Ectodermal cell (in vitro differentiated cells): Measurements from ENCODE around the gene WRNIP1.

Source experiments
- H3K27ac ChIP-seq: 2 replicates; pipeline ENCODE4 v1.7.0; 2013; ENCODE audit warnings: mild to moderate bottlenecking, low read depth, low read length; ENCODE audit not compliant: insufficient read depth, poor library complexity, severe bottlenecking
- H3K27me3 ChIP-seq: 2 replicates; pipeline ENCODE4 v1.7.0; 2013; ENCODE audit warnings: mild to moderate bottlenecking, low read length; ENCODE audit not compliant: insufficient read depth, control insufficient read depth, poor library complexity, severe bottlenecking
- H3K36me3 ChIP-seq: one replicate; pipeline ENCODE4 v1.7.0; 2013; ENCODE audit warnings: low read length; ENCODE audit not compliant: control insufficient read depth, insufficient read depth
- H3K4me1 ChIP-seq: one replicate; pipeline ENCODE4 v1.7.0; 2013; ENCODE audit warnings: low read length; ENCODE audit not compliant: control insufficient read depth, insufficient read depth
- H3K4me3 ChIP-seq: 2 replicates; pipeline ENCODE4 v1.7.0; 2013; ENCODE audit warnings: low read depth, low read length, control low read depth; ENCODE audit not compliant: insufficient read depth
- H3K9me3 ChIP-seq: 2 replicates; pipeline ENCODE4 v1.7.0; 2013; ENCODE audit warnings: mild to moderate bottlenecking, low read length, moderate library complexity; ENCODE audit not compliant: control insufficient read depth
- WGBS, 2 experiments: methylation state at CpG; one replicate each; pipeline ENCODE4 v1.1.7; 2013; ENCODE audit warnings: missing lambda C conversion rate in 2 of 2; 5-methylcytosine and 5-hydroxymethylcytosine counted together

Gene WRNIP1

DNA sequence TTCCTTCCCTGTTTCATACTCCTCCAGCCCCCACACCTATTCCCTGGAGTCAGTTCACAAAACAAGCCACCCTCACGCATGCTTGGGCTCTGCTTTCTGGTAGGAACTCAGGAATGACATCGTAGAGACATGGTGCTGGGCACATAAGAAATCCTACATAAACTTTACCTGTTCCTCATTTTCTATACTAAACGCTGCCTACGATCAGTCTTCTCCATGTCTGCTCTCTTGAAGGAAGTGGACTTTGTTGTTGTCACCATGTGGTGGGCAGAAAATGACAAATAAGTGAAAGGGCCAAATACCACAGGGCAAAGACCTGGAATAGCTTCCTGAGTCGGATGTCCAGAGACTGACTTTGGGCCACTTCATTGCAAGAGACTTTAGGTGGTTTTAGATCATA, 24.6 kb upstream of the WRNIP1 start:
- Histone ChIP-seq H3K27me3 (no peaks in the 10 kb centered on the region), H3K4me3 (no peak overlapping the region), H3K4me1 (peaks cover 8% of the 10 kb centered on the region), H3K9me3 (no peaks in the 10 kb centered on the region), H3K36me3 (no peaks in the 10 kb centered on the region), H3K27ac (no peak overlapping the region)
- WGBS, 2 experiments, result 92 to 97% methylated on average over 5 of the region's 5 CpGs

DNA sequence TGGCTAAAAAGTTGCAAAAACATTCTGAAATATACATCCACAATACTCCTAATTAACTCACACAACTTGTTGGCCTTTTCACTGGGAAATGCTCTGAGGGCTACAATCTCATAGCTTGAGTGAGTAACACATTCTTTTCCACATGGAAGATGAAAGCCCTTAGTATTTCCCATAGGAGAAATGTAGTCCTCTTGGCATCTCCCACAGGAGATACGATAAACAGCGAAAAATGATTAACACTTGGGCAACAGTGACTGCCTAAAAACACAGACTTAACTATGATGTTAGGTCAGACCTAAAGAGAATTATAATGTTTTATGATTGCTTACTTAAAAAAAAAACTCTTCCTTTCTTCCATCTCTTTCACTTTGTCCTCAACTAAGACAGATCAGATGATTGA, 23.4 kb upstream of the WRNIP1 start:
- H3K27me3 ChIP-seq, result no peaks in the 10 kb centered on the region
- H3K4me3 ChIP-seq, result no peak overlapping the region
- 94 to 98% methylated on average over 2 of the region's 2 CpGs for WGBS, 2 experiments

DNA sequence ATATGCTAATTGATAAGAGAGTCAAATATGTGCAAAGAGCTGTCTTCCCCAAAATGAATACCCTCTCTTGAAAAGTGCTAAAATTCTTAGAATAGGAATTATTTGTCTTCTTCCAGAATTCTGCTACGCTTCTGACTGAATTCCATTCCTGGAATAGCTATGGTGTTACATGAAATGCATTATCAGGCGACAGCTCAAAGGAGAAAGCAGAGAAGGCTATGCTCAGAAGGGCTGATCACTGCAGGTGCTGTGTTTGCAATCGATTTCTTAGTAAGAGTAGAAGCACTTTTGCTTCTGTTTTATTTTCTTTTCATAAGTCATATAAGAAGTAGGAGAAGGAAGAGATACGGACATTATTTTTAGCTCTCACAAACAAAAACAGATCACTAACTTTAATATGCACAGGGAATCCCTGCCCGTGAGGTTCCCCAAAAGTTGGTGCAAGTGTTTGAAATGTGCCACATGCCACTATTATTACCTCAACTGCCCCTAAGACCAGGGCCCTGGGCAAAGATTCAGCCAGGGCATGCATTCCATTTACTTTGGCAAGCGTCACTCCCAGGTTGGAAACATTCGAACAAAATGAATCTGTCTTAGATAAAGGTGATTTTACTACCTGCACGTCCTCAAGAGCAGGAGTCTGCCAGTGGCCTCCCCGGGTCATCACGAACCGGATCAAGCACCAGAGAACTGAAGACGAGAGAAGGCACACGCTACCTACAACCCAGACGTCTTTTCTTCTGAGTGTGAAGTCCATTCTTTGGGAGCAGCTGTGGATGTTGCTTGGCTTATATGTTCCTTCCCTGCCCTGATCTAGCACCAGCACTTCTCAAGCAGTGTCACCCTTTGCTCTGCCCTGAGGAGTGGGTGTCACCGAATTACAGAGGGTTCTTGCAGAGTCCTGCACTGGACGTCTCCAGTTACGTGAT, 21.6 kb upstream of the WRNIP1 start:
- Histone ChIP-seq H3K36me3 (no peaks in the 10 kb centered on the region), H3K4me1 (peaks cover 18% of the 10 kb centered on the region), H3K4me3 (no peak overlapping the region), H3K27ac (no peak overlapping the region), H3K9me3 (no peaks in the 10 kb centered on the region), H3K27me3 (no peaks in the 10 kb centered on the region)
- 92% methylated on average over 16 to 17 of the region's 17 CpGs for WGBS, 2 experiments

More for the DNA sequence above, 23.4 kb upstream of the WRNIP1 start:
- H3K27ac ChIP-seq, result no peak overlapping the region
- no peaks in the 10 kb centered on the region for H3K9me3 ChIP-seq
- H3K4me1 ChIP-seq, result peaks cover 12% of the 10 kb centered on the region
- no peaks in the 10 kb centered on the region for H3K36me3 ChIP-seq

DNA sequence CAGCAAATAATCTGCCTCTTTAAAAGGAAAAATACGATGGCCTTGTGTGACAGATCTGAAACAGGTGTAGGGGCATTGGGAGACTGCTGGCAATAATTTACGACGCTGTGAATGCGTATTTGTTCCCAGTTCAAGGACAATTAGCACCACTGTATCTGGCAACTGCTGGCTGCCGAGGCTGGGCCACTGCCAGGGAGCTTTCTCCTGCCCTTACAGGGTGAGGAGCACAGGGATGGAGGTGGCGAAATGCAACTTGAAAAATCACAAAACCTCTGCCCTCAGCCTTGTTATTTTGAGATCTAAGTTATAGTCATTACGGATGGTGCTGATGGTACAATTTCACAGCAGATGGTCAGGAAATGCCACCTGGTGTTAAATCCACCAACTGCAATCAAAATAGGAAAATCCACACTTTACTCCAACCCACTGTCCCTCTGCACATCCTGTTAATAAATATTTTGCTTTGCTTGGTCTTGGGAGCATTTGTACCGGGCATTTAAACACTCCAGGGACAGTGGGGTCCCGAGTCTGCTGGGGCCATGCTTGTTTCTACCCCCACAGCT, 20.9 kb upstream of the WRNIP1 start:
- no peaks in the 10 kb centered on the region for H3K9me3 ChIP-seq
- no peaks in the 10 kb centered on the region for H3K36me3 ChIP-seq
- H3K27ac ChIP-seq, result no peak overlapping the region
- H3K4me1 ChIP-seq, result peaks cover 23% of the 10 kb centered on the region
- WGBS, 2 experiments, result 91 to 95% methylated on average over 9 of the region's 9 CpGs
- no peaks in the 10 kb centered on the region for H3K27me3 ChIP-seq
- no peak overlapping the region for H3K4me3 ChIP-seq

DNA sequence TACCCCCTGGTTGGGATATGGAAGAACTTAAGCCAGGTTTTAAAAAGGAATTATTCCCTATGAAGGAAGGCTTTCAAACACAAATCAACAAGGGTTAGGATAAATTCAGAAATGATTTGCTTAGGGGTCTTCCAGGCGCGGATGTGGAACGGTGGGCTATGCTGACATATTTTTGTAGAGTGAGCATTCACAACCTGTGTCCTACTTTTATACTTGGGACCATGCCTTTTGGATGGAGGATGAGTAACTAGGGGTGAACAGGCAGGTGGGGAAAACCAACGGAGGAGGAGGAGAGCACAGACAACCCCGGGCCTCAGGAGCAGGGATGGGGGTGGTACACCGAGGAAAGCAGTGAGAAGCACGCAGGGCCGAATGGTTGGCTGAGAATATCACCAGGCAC, 20.4 kb upstream of the WRNIP1 start:
- H3K4me1 ChIP-seq, result peaks cover 23% of the 10 kb centered on the region
- no peak overlapping the region for H3K27ac ChIP-seq
- 93% methylated on average over 8 of the region's 8 CpGs for WGBS, 2 experiments
- H3K4me3 ChIP-seq, result no peak overlapping the region
- H3K27me3 ChIP-seq, result no peaks in the 10 kb centered on the region
- no peaks in the 10 kb centered on the region for H3K36me3 ChIP-seq
- H3K9me3 ChIP-seq, result no peaks in the 10 kb centered on the region

DNA sequence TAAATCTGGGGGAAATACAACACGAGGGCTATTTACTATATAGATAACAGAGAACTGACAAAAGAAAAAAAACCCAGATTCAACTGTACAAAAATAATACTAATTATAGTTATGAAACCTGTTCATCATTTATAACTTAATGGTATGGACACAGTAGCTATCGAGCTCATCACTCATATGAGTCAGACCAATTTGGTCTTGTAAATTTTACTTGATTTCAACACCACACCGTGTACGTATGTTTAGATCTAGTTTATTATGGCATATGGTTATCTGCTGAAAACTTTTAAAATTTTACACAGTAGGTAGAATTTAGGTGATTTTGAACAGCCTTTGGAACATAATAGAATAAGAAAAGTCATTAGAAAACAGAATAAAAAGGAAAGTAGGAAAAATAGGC, 19.9 kb upstream of the WRNIP1 start:
- no peaks in the 10 kb centered on the region for H3K27me3 ChIP-seq
- no peaks in the 10 kb centered on the region for H3K9me3 ChIP-seq
- WGBS, 2 experiments, result 92 to 100% methylated on average over 3 of the region's 4 CpGs
- H3K27ac ChIP-seq, result no peak overlapping the region
- H3K4me3 ChIP-seq, result no peak overlapping the region
- peaks cover 23% of the 10 kb centered on the region for H3K4me1 ChIP-seq
- H3K36me3 ChIP-seq, result no peaks in the 10 kb centered on the region

- H3K27me3 ChIP-seq, result peaks cover 10% of the 10 kb centered on the region
- H3K4me1 ChIP-seq, result peaks cover 23% of the 10 kb centered on the region
- H3K27ac ChIP-seq, result peak overlapping the region; percentile 67
- H3K36me3 ChIP-seq, result no peaks in the 10 kb centered on the region
- no peak overlapping the region for H3K4me3 ChIP-seq
- no peaks in the 10 kb centered on the region for H3K9me3 ChIP-seq
- 33 to 38% methylated on average over 7 of the region's 7 CpGs for WGBS, 2 experiments
Measured at GRCh38 chr6:2746557-2747061, 18.6 kb upstream of the WRNIP1 start.

DNA sequence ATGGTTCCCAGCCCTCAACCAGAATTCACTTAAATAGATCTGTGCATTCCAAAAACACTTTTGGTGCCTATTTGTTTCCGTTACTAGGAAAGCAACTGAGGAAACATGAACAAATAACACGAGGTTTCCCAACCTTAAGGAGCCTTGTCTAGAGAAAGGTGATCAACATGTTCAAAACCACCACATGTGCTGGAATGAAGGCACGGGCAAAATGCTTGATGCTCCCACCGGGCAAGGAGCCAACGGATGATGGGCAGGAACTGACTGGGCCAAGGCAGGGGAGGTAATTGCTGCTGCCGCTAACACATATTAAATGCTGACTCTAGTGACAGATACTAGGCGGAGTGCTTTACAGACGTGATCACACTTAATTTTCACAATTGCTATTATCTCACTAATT, 17.0 kb upstream of the WRNIP1 start:
- no peaks in the 10 kb centered on the region for H3K9me3 ChIP-seq
- peaks cover 17% of the 10 kb centered on the region for H3K27me3 ChIP-seq
- 91 to 92% methylated on average over 8 of the region's 8 CpGs for WGBS, 2 experiments
- H3K4me3 ChIP-seq, result no peak overlapping the region
- no peak overlapping the region for H3K27ac ChIP-seq
- H3K4me1 ChIP-seq, result peaks cover 23% of the 10 kb centered on the region
- H3K36me3 ChIP-seq, result no peaks in the 10 kb centered on the region

- Histone ChIP-seq H3K9me3 (no peaks in the 10 kb centered on the region), H3K4me1 (peaks cover 15% of the 10 kb centered on the region), H3K36me3 (no peaks in the 10 kb centered on the region), H3K27me3 (peaks cover 17% of the 10 kb centered on the region), H3K4me3 (no peak overlapping the region), H3K27ac (no peak overlapping the region)
- 21 to 26% methylated on average over 8 to 11 of the region's 11 CpGs for WGBS, 2 experiments
Measured at GRCh38 chr6:2749969-2750600, 15.1 kb upstream of the WRNIP1 start.

DNA sequence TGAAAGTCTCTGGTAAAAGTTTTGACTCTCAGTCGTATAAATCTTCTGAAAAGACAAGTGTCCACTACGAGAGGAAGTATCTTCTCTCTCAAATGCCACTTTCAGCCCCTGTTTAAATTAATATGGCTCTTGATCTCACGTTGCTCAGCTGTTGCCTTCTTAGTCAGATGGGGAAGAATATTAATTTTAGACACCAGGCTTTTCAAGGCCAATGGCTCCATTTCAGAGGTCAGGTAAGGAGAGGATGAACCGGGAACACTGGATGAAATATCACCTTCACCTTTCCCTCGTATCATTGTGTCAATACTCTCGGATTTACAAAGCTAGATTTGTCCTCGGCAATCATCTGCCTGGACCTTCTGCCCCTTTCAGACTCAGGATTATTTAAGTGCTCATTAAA, 14.4 kb upstream of the WRNIP1 start, which contains the start of gene MYLK4:
TSS of gene MYLK4 (minus strand) at position 91 of the 400 bp plus-strand sequence. CDS start 1,628 bp downstream, outside the sequence.
- no peak within 1 kb of the TSS for H3K27ac ChIP-seq
- H3K4me1 ChIP-seq, result peaks cover 15% of the 10 kb centered on the region
- H3K27me3 ChIP-seq, result peaks cover 17% of the 10 kb centered on the region
- no peak within 1 kb of the TSS for H3K4me3 ChIP-seq
- no peaks in the 10 kb centered on the region for H3K36me3 ChIP-seq
- H3K9me3 ChIP-seq, result no peaks in the 10 kb centered on the region
- WGBS, 2 experiments, result 95 to 96% methylated on average over 7 of the region's 7 CpGs
